AG09309 (cell line): ENCODE measurements around the gene GRK2.
A peak's percentile ranks its signal among the peaks of the same experiment; 100 is the strongest.
"Not testable (repeated sequence)": the region's sequence is repeated elsewhere in the genome, so short reads cannot be mapped to it uniquely, and the experiment has no call there.

Experiments used
- DNase-seq: peaks from one replicate; pipeline ENCODE4 v3.0.0-alpha.2; 2010; ENCODE audit warnings: low read depth
- H3K4me3 ChIP-seq: 2 replicates; pipeline ENCODE4 v1.5.1; 2011; ENCODE audit warnings: mild to moderate bottlenecking, low read depth, low read length, moderate library complexity; ENCODE audit not compliant: control insufficient read depth
- TF ChIP-seq, protein P1 (sequence below): IDR thresholded peaks from 2 replicates; pipeline ENCODE4 v1.5.1; 2011; ENCODE audit warnings: mild to moderate bottlenecking, low read depth, low read length, inconsistent platforms; ENCODE audit not compliant: insufficient read depth, control insufficient read depth; ENCODE audit errors: missing control alignments

Gene GRK2

GRCh38 chr11:67266449-67267187 is at the start of gene GRK2:
Gene GRK2, plus strand, starts transcription at chr11:67266473. Its CDS starts 227 bp downstream, at chr11:67266700.
- peak within 1 kb of the TSS; percentile 83 for H3K4me3 ChIP-seq
- no peak for DNase-seq
- TF ChIP-seq, protein P1, sequence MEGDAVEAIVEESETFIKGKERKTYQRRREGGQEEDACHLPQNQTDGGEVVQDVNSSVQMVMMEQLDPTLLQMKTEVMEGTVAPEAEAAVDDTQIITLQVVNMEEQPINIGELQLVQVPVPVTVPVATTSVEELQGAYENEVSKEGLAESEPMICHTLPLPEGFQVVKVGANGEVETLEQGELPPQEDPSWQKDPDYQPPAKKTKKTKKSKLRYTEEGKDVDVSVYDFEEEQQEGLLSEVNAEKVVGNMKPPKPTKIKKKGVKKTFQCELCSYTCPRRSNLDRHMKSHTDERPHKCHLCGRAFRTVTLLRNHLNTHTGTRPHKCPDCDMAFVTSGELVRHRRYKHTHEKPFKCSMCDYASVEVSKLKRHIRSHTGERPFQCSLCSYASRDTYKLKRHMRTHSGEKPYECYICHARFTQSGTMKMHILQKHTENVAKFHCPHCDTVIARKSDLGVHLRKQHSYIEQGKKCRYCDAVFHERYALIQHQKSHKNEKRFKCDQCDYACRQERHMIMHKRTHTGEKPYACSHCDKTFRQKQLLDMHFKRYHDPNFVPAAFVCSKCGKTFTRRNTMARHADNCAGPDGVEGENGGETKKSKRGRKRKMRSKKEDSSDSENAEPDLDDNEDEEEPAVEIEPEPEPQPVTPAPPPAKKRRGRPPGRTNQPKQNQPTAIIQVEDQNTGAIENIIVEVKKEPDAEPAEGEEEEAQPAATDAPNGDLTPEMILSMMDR = no peak

GRCh38 chr11:67227726-67228125 is 38.5 kb upstream of the GRK2 start:
- TF ChIP-seq, protein P1 = no peak
- no peak overlapping the region for H3K4me3 ChIP-seq
- DNase-seq = no peak

DNA sequence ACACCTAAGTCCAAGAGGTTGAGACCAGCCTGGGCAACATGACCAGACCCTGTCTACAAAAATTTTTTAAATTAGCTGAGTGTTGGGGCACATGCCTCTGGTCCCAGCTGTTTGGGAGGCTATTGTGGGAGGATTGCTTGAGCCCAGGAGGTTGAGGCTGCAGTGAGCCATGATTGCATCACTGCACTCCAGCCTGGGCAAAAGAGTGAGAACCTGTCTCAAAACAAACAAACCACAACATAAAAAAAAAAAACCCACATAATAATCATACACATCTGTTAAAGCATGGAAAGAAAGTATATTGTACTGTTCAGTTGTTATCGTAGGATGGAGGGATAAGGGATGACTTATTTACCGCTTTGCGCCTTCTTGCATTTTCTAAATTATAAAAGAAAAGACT is 35.9 kb upstream of the GRK2 start:
- DNase-seq = no peak
- H3K4me3 ChIP-seq = no peak overlapping the region
- TF ChIP-seq, protein P1 = no peak

DNA sequence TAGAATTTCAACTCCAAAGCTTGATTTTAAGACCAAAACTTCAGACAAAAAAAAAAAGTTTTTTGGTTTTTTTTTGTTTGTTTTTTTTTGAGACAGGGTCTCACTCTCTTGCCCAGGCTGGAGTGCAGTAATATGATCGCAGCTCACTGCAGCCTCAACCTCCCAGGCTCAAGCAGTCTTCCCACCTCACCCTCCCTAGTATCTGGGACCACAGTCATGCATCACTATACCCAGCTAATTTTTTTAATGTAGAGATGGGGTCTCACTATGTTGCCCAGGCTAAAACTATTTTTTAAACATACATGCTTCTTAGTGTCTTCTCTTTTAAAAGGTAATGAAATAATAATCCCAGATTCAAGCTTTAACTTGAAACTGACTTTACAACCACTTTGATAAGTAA is 35.4 kb upstream of the GRK2 start:
- no peak overlapping the region for H3K4me3 ChIP-seq
- no peak for DNase-seq
- TF ChIP-seq, protein P1 = no peak

GRCh38 chr11:67233584-67234190 is 32.6 kb upstream of the GRK2 start:
- no peak for DNase-seq
- no peak overlapping the region for H3K4me3 ChIP-seq
- TF ChIP-seq, protein P1 = no peak

DNA sequence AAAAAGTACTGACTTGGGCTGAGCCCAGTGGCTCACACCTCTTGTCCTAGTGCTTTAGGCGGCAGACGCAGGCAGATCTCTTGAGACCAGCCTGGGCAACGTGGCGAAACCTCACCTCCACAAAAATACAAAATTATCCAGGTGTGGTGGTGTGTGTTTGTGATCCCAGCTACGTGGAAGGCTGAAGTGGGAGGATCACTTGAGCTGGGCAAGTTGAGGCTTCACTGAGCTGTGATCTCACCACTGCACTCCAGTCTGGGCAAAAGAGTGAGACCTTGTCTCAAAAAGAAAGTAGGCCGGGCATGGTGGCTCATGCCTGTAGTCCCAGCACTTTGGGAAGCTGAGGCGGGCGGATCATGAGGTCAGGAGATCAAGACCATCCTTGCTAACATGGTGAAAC is 31.7 kb upstream of the GRK2 start:
- not testable (repeated sequence) for DNase-seq, H3K4me3 ChIP-seq

- H3K4me3 ChIP-seq = no peak overlapping the region
- DNase-seq = no peak
- TF ChIP-seq, protein P1 = no peak
Observed at GRCh38 chr11:67237574-67237973, 28.7 kb upstream of the GRK2 start.
